ENCODE measurements around the gene GAS5.
"Not testable (repeated sequence)": the region's sequence is repeated elsewhere in the genome, so short reads cannot be mapped to it uniquely, and the experiment has no call there.

Gene GAS5

GRCh38 chr1:173867753-173868265 is at the start of gene GAS5:
TSS of gene GAS5 (minus strand) at chr1:173867989.
- DNase-seq, result peak; percentile 100

GRCh38 chr1:173917149-173917548 is 49.4 kb upstream of the GAS5 start, which contains the start of gene SERPINC1:
TSS of gene SERPINC1 (minus strand) at chr1:173917327. CDS start at chr1:173917259, 68 bp downstream.
- no peak for DNase-seq

DNA sequence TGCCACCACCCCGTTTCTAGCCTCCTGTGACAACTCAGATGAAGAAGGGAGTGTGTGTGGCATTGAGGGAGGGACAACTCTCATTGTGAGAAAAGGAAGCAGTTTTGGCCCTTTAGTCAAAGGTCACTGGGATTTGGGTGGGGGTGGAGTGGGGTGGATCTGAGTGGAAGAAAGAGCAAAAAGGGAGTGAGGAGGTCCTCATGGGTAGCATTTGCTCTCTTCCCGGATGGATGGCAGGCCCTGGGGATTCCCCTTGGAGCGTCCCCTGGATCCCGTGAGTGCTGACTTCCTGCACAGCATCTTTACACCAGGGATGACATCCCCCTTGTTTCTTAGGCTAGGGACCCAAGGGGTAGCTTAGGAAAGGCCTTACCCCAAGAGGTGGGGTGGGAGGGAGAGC is 48.9 kb upstream of the GAS5 start:
- no peak for DNase-seq

- DNase-seq, result no peak
Observed at GRCh38 chr1:173915596-173915995, 47.8 kb upstream of the GAS5 start.

DNA sequence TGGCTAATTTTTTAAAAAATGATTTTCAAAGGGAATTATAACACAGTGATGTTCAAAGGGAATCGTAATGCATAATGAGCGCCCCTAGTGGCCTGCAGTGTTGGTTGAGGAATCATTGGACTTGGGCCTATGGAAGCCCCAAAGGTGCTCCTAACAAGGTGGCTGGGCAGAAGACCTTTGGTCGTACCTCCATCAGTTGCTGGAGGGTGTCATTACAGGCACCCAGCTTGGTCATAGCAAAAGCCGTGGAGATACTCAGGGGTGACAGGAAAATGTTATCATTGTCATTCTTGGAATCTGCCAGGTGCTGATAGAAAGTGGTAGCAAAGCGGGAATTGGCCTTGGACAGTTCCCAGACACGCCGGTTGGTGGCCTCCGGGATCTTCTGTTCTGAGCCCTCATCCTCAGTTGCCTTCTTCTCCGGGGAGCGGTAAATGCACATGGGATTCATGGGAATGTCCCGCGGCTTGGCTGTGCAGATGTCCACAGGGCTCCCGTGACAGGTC is 46.6 kb upstream of the GAS5 start:
- DNase-seq, result no peak

DNA sequence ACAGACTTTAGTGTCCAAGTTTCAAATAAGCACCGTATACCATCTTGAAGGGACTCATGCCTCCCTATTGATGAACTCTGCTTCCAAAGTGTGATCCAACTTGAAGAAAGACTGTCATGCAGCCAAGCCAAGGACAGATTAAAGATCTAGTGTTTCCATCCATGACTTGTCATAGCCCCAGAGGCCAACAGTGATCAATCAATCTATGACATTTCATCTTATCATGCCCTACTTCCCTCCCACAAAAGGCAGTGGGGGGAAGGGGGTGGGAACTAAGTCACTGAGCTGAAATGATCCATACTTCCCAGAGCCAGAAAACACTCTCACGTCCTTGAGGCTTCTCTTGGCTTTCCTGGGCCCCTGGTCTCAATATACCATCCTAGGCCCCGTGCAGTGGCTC is 45.3 kb upstream of the GAS5 start:
- DNase-seq, result no peak

DNA sequence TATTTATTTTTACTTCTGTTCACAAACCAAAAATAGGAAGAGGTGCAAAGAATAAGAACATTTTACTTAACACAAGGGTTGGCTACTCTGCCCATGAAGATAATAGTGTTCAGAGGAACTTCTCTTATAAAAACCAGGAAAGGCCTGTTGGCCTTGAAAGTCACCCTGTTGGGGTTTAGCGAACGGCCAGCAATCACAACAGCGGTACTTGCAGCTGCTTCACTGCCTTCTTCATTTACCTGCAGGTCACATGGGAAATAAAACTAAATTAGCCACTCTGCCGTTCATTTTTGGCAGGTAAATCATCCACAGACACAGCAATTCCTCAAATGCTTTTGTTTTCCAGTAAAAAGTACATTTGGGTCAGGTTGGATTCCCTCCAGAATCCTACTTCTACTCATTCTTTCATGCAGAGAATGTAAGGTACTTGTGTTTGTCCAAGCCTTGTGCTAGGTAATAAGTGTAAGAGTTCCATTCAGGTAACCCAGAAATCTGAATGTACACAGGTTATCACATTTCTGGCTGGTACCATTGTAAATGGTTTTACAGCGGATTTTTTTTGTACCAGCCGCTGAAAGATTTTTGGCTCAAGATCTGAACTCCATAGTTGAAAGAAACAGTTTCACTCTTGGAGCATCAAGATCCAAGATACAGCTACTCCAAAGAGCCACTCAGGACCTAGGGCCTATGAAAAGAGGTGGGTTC is 36.2 kb upstream of the GAS5 start:
- no peak for DNase-seq

DNA sequence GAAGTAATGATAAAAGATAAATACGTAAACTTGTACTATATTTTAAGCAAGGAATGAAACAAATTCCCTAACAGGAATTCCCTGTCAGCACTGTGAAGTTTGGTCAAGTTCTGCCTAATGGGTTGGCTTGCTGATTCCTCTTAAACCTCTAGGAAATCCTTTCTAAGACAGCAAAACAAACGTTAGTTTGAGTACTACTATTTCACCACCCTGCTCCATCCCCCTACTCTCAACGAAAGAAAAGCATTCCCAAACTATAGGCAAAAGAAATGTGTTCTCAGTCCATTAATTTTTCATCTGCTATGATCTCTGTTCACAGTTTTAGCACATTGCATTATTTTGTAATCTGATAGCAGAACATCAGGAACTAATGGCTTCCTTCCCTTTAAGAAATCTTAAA is 33.2 kb upstream of the GAS5 start:
- no peak for DNase-seq

DNA sequence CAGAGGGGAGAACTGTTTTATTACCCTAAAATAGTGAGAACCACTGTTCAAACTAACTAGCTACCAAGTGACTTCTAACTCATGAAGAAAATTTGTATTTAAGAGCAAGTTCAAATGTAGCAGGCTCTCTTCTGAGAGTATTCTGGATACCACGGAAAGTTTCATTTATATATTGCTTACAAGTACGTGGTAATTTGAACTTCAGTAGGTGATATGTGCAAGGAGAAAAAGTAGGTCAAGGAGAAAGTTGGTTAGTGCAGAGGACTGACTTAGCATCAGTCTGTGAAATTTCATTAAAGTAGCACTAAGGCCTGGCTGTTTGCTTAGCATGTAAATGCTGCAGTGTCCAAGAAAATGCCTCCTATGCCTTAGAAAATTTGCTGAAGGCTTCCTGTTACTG is 32.6 kb upstream of the GAS5 start:
- no peak for DNase-seq

GRCh38 chr1:173894189-173894588 is 26.4 kb upstream of the GAS5 start:
- no peak for DNase-seq

- no peak for DNase-seq
Observed at GRCh38 chr1:173893611-173894010, 25.8 kb upstream of the GAS5 start.

DNA sequence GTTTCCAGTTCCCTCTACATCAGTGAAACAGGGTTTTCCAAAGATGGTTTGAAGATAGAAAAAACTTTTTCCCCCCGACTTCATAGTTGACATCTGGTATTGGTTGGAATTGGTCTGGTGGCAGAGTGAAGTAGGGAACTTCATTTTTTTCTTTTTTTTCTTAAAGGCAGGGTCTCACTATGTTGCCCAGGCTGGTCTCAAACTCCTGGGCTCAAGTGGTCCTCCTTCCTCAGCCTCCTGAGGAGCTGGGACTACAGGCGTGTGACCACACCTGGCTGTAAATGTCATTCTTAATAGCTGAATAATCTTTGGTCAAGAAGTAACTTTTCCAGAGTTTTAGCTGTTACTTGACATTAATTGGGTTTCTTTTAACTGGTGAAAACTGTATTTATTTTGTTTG is 22.1 kb upstream of the GAS5 start:
- no peak for DNase-seq

GRCh38 chr1:173888749-173889148 is 21.0 kb upstream of the GAS5 start:
- no peak for DNase-seq

DNA sequence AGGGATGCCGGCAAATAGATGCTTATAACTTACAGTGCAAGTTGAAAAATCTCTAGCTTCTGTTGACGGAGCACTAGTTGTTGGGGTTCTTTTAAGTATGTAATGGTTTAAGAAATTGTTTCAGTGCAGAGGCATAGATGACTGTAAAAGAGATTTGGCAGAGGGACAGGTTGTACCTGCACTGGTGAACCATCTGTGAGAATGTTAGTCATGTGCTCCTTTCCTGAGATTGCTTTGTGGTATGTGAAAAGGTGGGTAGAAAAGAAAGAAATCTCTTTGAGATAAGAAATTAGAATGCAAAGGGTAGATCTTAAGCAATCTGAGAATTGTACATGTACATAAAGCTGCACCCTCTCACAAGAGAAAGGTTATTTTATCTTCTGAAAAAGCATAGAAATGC is 19.8 kb upstream of the GAS5 start:
- no peak for DNase-seq

- DNase-seq, result no peak
Observed at GRCh38 chr1:173886746-173887611, 19.2 kb upstream of the GAS5 start.

- no peak for DNase-seq
Observed at GRCh38 chr1:173884701-173885100, 16.9 kb upstream of the GAS5 start.

DNA sequence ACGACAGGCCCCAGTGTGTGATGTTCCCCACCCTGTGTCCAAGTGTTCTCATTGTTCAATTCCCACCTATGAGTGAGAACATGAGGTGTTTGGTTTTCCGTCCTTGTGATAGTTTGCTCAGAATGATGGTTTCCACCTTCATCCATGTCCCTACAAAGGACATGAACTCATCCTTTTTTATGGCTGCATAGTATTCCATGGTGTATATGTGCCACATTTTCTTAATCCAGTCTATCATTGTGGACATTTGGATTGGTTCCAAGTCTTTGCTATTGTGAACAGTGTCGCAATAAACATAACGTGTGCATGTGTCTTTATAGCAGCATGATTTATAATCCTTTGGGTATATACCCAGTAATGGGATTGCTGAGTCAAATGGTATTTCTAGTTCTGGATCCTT is 13.3 kb upstream of the GAS5 start:
- not testable (repeated sequence) for DNase-seq

- no peak for DNase-seq
Observed at GRCh38 chr1:173878251-173878650, 10.5 kb upstream of the GAS5 start.

GRCh38 chr1:173876732-173877131 is 8.9 kb upstream of the GAS5 start:
- DNase-seq, result no peak

GRCh38 chr1:173871500-173871899 is 3.7 kb upstream of the GAS5 start:
- DNase-seq, result no peak

DNA sequence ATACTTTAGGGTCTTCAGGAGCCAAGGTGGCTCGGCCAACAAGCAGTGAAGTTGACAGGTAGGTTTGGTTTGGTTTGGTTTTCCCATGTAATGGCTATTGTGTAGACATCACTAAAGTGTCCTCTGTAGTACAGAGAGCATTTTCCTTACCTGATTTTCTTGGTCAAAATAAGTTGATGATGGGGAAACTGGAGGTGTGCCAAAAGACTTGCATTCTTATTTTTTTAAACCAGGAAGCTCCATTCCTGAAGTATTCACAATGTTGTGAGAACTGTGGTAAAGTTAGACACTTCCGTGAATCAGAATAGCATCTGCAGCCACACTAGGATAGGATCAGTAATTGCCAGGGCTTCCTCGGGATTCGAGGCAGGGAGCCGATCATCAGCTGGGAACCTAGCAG is 3.3 kb upstream of the GAS5 start:
- no peak for DNase-seq

DNA sequence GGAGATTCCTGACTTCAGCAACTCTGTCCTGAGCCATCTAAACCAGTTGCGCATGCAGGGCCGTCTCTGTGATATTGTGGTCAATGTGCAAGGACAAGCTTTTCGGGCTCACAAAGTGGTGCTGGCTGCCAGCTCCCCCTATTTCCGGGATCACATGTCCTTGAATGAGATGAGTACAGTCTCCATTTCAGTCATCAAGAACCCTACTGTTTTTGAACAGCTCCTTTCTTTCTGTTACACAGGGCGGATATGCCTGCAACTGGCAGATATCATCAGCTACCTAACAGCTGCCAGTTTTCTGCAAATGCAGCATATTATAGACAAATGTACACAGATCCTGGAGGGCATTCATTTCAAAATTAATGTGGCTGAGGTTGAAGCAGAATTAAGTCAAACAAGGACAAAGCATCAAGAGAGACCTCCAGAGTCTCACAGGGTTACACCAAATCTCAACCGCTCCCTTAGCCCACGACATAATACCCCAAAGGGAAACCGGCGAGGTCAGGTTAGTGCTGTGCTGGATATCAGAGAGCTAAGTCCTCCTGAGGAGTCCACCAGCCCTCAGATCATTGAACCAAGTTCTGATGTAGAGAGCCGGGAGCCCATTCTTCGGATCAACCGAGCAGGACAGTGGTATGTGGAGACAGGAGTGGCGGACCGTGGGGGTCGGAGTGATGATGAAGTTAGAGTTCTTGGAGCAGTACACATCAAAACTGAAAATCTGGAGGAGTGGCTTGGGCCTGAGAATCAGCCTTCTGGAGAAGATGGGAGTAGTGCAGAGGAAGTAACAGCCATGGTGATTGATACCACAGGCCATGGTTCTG is 2.7 kb upstream of the GAS5 start:
- peak; percentile 18 for DNase-seq

DNA sequence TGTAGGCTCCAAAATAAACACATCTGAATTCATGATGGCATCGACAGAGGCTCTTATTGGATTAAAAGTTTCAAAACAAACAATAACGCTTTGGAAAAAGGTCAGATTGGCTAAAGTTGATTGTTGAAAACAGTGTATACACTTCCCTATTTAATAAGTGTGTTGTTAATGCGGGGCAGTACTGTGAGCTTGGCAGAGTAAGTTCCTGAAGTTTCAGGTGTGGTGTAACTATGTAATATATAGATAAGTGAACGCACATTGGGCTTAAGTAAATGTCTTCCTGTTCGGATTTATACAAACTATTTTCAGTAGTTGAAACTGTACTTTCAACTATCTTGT is 1.2 kb upstream of the GAS5 start:
- DNase-seq, result no peak
